H9 (cell line): Measurements from ENCODE around the gene MCM3. TPM values are rescaled to one million over a fixed set of nuclear protein-coding genes. Genes with fewer than 3 reads are reported as not detected.
A peak's percentile ranks its signal among the peaks of the same experiment; 100 is the strongest.

Experiments
- DNase-seq: peaks from one replicate; pipeline ENCODE4 v3.0.0-alpha.2; 2017
- H2AFZ ChIP-seq: one replicate; pipeline ENCODE4 v1.6.1; 2013; ENCODE audit warnings: mild to moderate bottlenecking, low read length, control low read depth, moderate library complexity
- H2AK5ac ChIP-seq: 2 replicates; pipeline ENCODE4 v1.6.1; 2013; ENCODE audit warnings: low read length, control low read depth, mixed read lengths; ENCODE audit not compliant: insufficient read length
- H2BK120ac ChIP-seq: one replicate; pipeline ENCODE4 v1.6.1; 2013; ENCODE audit warnings: low read depth, mild to moderate bottlenecking, low read length, control low read depth, inconsistent platforms; ENCODE audit not compliant: poor library complexity, severe bottlenecking
- H2BK12ac ChIP-seq: 2 replicates; pipeline ENCODE4 v1.6.1; 2013; ENCODE audit warnings: low read length, control low read depth, mixed read lengths, low read depth; ENCODE audit not compliant: insufficient read length
- H2BK15ac ChIP-seq: 2 replicates; pipeline ENCODE4 v1.6.1; 2013; ENCODE audit warnings: low read depth, low read length, control low read depth
- H2BK20ac ChIP-seq: one replicate; pipeline ENCODE4 v1.6.1; 2013; ENCODE audit warnings: low read depth, mild to moderate bottlenecking, low read length, control low read depth, inconsistent platforms; ENCODE audit not compliant: poor library complexity, severe bottlenecking
- H2BK5ac ChIP-seq: 2 replicates; pipeline ENCODE4 v1.6.1; 2013; ENCODE audit warnings: low read length, control low read depth, mixed read lengths; ENCODE audit not compliant: insufficient read length
- H3K14ac ChIP-seq: 2 replicates; pipeline ENCODE4 v1.6.1; 2013; ENCODE audit warnings: low read length, control low read depth; ENCODE audit not compliant: insufficient read depth
- H3K18ac ChIP-seq: 2 replicates; pipeline ENCODE4 v1.6.1; 2013; ENCODE audit warnings: low read depth, mild to moderate bottlenecking, mixed read lengths, low read length, control low read depth; ENCODE audit not compliant: insufficient read length
- H3K23ac ChIP-seq: 2 replicates; pipeline ENCODE4 v1.6.1; 2013; ENCODE audit warnings: low read length, control low read depth, mixed read lengths, low read depth; ENCODE audit not compliant: insufficient read length
- H3K23me2 ChIP-seq: 2 replicates; pipeline ENCODE4 v1.6.1; 2013; ENCODE audit warnings: low read depth, mild to moderate bottlenecking, mixed read lengths, low read length, control low read depth; ENCODE audit not compliant: insufficient read length, poor library complexity, severe bottlenecking
- H3K27ac ChIP-seq: 2 replicates; pipeline ENCODE4 v1.5.1; 2013; ENCODE audit warnings: low read length, control low read depth, mixed read lengths, low read depth; ENCODE audit not compliant: insufficient read length
- H3K27me3 ChIP-seq: 2 replicates; pipeline ENCODE4 v1.6.1; 2013; ENCODE audit warnings: low read length, control low read depth, inconsistent platforms; ENCODE audit not compliant: insufficient read depth
- H3K4ac ChIP-seq: 2 replicates; pipeline ENCODE4 v1.6.1; 2013; ENCODE audit warnings: low read depth, mild to moderate bottlenecking, control low read depth, inconsistent platforms, low read length, moderate library complexity
- H3K4me1 ChIP-seq: 2 replicates; pipeline ENCODE4 v1.6.1; 2013; ENCODE audit warnings: low read length, control low read depth, inconsistent platforms; ENCODE audit not compliant: insufficient read depth
- H3K4me2 ChIP-seq: 2 replicates; pipeline ENCODE4 v1.6.1; 2013; ENCODE audit warnings: low read length, control low read depth, mixed read lengths; ENCODE audit not compliant: insufficient read length, insufficient read depth
- H3K56ac ChIP-seq: 2 replicates; pipeline ENCODE4 v1.6.1; 2013; ENCODE audit warnings: low read depth, mild to moderate bottlenecking, mixed read lengths, low read length, control low read depth; ENCODE audit not compliant: insufficient read length
- H3K79me1 ChIP-seq: 2 replicates; pipeline ENCODE4 v1.6.1; 2013; ENCODE audit warnings: low read depth, mild to moderate bottlenecking, moderate library complexity, low read length, control low read depth, inconsistent platforms; ENCODE audit not compliant: insufficient read depth, poor library complexity, severe bottlenecking
- H3K79me2 ChIP-seq: 2 replicates; pipeline ENCODE4 v1.6.1; 2013; ENCODE audit warnings: low read length, control low read depth, inconsistent platforms; ENCODE audit not compliant: insufficient read depth
- H3K9ac ChIP-seq: 2 replicates; pipeline ENCODE4 v1.6.1; 2013; ENCODE audit warnings: low read length, control low read depth, mixed read lengths; ENCODE audit not compliant: insufficient read length; ENCODE audit errors: extremely low read depth
- H3K9me3 ChIP-seq: one replicate; pipeline ENCODE4 v1.6.1; 2013; ENCODE audit warnings: low read depth, low read length, inconsistent platforms; ENCODE audit not compliant: control insufficient read depth
- H3T11ph ChIP-seq: one replicate; pipeline ENCODE4 v1.6.1; 2013; ENCODE audit warnings: mild to moderate bottlenecking, low read length, control low read depth, inconsistent platforms
- H4K20me1 ChIP-seq: one replicate; pipeline ENCODE4 v1.6.1; 2013; ENCODE audit not compliant: control insufficient read depth, insufficient read length, insufficient read depth
- H4K5ac ChIP-seq: 2 replicates; pipeline ENCODE4 v1.6.1; 2013; ENCODE audit warnings: low read depth, mild to moderate bottlenecking, mixed read lengths, low read length, control low read depth; ENCODE audit not compliant: insufficient read length
- H4K8ac ChIP-seq: replicated peaks from 2 replicates; pipeline ENCODE4 v1.6.1; 2013; ENCODE audit warnings: low read length, control low read depth, mixed read lengths, low read depth; ENCODE audit not compliant: insufficient read length
- H4K91ac ChIP-seq: 2 replicates; pipeline ENCODE4 v1.6.1; 2013; ENCODE audit warnings: low read depth, mild to moderate bottlenecking, moderate library complexity, mixed read lengths, low read length, control low read depth; ENCODE audit not compliant: insufficient read length
- H3K27ac Mint-ChIP-seq, 3 experiments: 2 replicates in 2 of 3; 3 replicates in 1 of 3; pipeline ENCODE4 v1.8.0; 2020 to 2021; ENCODE audit warnings: mixed read lengths in 3 of 3, mild to moderate bottlenecking in 1 of 3, moderate library complexity in 1 of 3
- H3K27me3 Mint-ChIP-seq: 2 replicates; pipeline ENCODE4 v1.8.0; 2021; ENCODE audit warnings: low read depth, mild to moderate bottlenecking, moderate library complexity, mixed read lengths
- H3K36me3 Mint-ChIP-seq, 3 experiments: 2 replicates in 2 of 3; 3 replicates in 1 of 3; pipeline ENCODE4 v1.8.0; 2020 to 2021; ENCODE audit warnings: low read depth in 3 of 3, mixed read lengths in 3 of 3; ENCODE audit not compliant: insufficient read depth in 1 of 3
- H3K4me1 Mint-ChIP-seq, 2 experiments: 2 replicates each; pipeline ENCODE4 v1.8.0; 2020; ENCODE audit warnings: mixed read lengths in 2 of 2
- H3K4me3 Mint-ChIP-seq, 2 experiments: 2 replicates in 1 of 2; 3 replicates in 1 of 2; pipeline ENCODE4 v1.8.0; 2020 to 2021; ENCODE audit warnings: mild to moderate bottlenecking in 2 of 2, mixed read lengths in 2 of 2, moderate library complexity in 1 of 2
- H3K9me3 Mint-ChIP-seq, 2 experiments: 2 replicates in 1 of 2; 3 replicates in 1 of 2; pipeline ENCODE4 v1.8.0; 2020; ENCODE audit warnings: mild to moderate bottlenecking in 2 of 2, mixed read lengths in 2 of 2, moderate library complexity in 1 of 2
- WGBS: extraction: QIAGEN DNeasy Blood & Tissue Kit; methylation state at CpG from one replicate; pipeline ENCODE4 v1.1.7; 2013; ENCODE audit warnings: missing lambda C conversion rate, low lambda C conversion rate, mixed read lengths; ENCODE audit not compliant: insufficient read length; ENCODE audit errors: extremely low coverage; 5-methylcytosine and 5-hydroxymethylcytosine counted together
- total RNA-seq: library from RNA; stranded (reverse); gene quantifications from 2 replicates; pipeline ENCODE4 v1.2.1, GENCODE V29; 2021
- TF ChIP-seq, protein P1 (sequence below): fragments of 200-600 bp; sonication (generic); conservative IDR thresholded peaks from 3 replicates; pipeline ENCODE4 v1.8.0; 2021; ENCODE audit warnings: antibody characterized with exemption, mild to moderate bottlenecking

MCM3 gene
- total RNA-seq, 1 experiment from 2014 or later = 252 TPM

GRCh38 chr6:52253494-52253893 lies 31.0 kb downstream of the MCM3 start:
- no peaks in the 10 kb centered on the region for H3K23me2 ChIP-seq
- no peak overlapping the region for H3K23ac ChIP-seq
- H3K4ac ChIP-seq = no peak overlapping the region
- no peak overlapping the region for H4K5ac ChIP-seq
- no peak overlapping the region for H3K56ac ChIP-seq
- H3K14ac ChIP-seq = peak overlapping the region; percentile 20; the same call in 1 of the 2 replicates
- Mint-ChIP-seq H3K27ac (no peak overlapping the region), H3K9me3 (peaks cover 5 to 15% of the 10 kb centered on the region in 2 experiments; a peak in 4 of 5 replicates), H3K4me1 (0 out of 4 replicates have a peak, but pooled peaks cover 0 to 2% of the 10 kb centered on the region in 2 experiments), H3K36me3 (no peaks in the 10 kb centered on the region; a peak in 2 of 7 replicates), H3K4me3 (no peak overlapping the region), H3K27me3 (0 out of 2 replicates have a peak, but pooled peaks cover 2% of the 10 kb centered on the region)
- no peak overlapping the region for H3K27ac ChIP-seq
- H3K18ac ChIP-seq = no peak overlapping the region
- no peaks in the 10 kb centered on the region for H3K79me1 ChIP-seq
- no peaks in the 10 kb centered on the region for H4K20me1 ChIP-seq
- no peak overlapping the region for H3K9ac ChIP-seq
- H3K9me3 ChIP-seq = no peaks in the 10 kb centered on the region
- DNase-seq = no peak
- no peak overlapping the region for H2BK20ac ChIP-seq
- no peak overlapping the region for H2BK5ac ChIP-seq
- H2BK15ac ChIP-seq = no peak overlapping the region
- no peaks in the 10 kb centered on the region for H3K4me1 ChIP-seq
- no peak overlapping the region for H4K91ac ChIP-seq
- H3T11ph ChIP-seq = no peak overlapping the region
- no peaks in the 10 kb centered on the region for H3K27me3 ChIP-seq
- no CpG with 5 or more reads among the region's 9 CpGs for WGBS
- H2BK12ac ChIP-seq = no peak overlapping the region
- H2AK5ac ChIP-seq = no peak overlapping the region
- TF ChIP-seq, protein P1, sequence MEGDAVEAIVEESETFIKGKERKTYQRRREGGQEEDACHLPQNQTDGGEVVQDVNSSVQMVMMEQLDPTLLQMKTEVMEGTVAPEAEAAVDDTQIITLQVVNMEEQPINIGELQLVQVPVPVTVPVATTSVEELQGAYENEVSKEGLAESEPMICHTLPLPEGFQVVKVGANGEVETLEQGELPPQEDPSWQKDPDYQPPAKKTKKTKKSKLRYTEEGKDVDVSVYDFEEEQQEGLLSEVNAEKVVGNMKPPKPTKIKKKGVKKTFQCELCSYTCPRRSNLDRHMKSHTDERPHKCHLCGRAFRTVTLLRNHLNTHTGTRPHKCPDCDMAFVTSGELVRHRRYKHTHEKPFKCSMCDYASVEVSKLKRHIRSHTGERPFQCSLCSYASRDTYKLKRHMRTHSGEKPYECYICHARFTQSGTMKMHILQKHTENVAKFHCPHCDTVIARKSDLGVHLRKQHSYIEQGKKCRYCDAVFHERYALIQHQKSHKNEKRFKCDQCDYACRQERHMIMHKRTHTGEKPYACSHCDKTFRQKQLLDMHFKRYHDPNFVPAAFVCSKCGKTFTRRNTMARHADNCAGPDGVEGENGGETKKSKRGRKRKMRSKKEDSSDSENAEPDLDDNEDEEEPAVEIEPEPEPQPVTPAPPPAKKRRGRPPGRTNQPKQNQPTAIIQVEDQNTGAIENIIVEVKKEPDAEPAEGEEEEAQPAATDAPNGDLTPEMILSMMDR = no peak
- H3K79me2 ChIP-seq = no peaks in the 10 kb centered on the region
- H2BK120ac ChIP-seq = no peak overlapping the region
- H2AFZ ChIP-seq = no peak overlapping the region
- H4K8ac ChIP-seq = no peak overlapping the region
- H3K4me2 ChIP-seq = no peak overlapping the region
